Ishikawa (cell line): ENCODE results near the gene PISD.

Source experiments
- CEBPB ChIP-seq: IDR thresholded peaks from 2 replicates; pipeline ENCODE4 v1.6.1; 2012
- CREB1 ChIP-seq: IDR thresholded peaks from 2 replicates; pipeline ENCODE4 v1.6.1; 2012; ENCODE audit warnings: low read depth
- EGR1 ChIP-seq: IDR thresholded peaks from 2 replicates; pipeline ENCODE4 v1.6.1; 2012
- EP300 ChIP-seq: IDR thresholded peaks from 2 replicates; pipeline ENCODE4 v1.6.1; 2012; ENCODE audit warnings: borderline replicate concordance
- FOXM1 ChIP-seq: IDR thresholded peaks from 2 replicates; pipeline ENCODE4 v1.6.1; 2012; ENCODE audit warnings: low read depth, borderline replicate concordance
- NFIC ChIP-seq: IDR thresholded peaks from 2 replicates; pipeline ENCODE4 v1.6.1; 2012
- RAD21 ChIP-seq: IDR thresholded peaks from 2 replicates; pipeline ENCODE4 v1.6.1; 2012; ENCODE audit warnings: low read depth
- TAF1 ChIP-seq: IDR thresholded peaks from 2 replicates; pipeline ENCODE4 v1.6.1; 2012; ENCODE audit warnings: low read depth, mild to moderate bottlenecking
- TCF12 ChIP-seq: IDR thresholded peaks from 2 replicates; pipeline ENCODE4 v1.6.1; 2012; ENCODE audit warnings: low read depth
- TEAD4 ChIP-seq: IDR thresholded peaks from 2 replicates; pipeline ENCODE4 v1.6.1; 2012
- YY1 ChIP-seq: IDR thresholded peaks from 2 replicates; pipeline ENCODE4 v1.6.1; 2012; ENCODE audit warnings: low read depth
- ZBTB7A ChIP-seq: IDR thresholded peaks from 2 replicates; pipeline ENCODE4 v1.6.1; 2012; ENCODE audit warnings: low read depth
- TF ChIP-seq, protein P1 (sequence below): IDR thresholded peaks from 2 replicates; pipeline ENCODE4 v1.6.1; 2012
- TF ChIP-seq, protein P2 (sequence below): IDR thresholded peaks from 2 replicates; pipeline ENCODE4 v1.6.1; 2012; ENCODE audit warnings: low read depth, mild to moderate bottlenecking
- TF ChIP-seq, protein P3 (sequence below): IDR thresholded peaks from 2 replicates; pipeline ENCODE4 v1.6.1; 2012

Gene PISD

DNA sequence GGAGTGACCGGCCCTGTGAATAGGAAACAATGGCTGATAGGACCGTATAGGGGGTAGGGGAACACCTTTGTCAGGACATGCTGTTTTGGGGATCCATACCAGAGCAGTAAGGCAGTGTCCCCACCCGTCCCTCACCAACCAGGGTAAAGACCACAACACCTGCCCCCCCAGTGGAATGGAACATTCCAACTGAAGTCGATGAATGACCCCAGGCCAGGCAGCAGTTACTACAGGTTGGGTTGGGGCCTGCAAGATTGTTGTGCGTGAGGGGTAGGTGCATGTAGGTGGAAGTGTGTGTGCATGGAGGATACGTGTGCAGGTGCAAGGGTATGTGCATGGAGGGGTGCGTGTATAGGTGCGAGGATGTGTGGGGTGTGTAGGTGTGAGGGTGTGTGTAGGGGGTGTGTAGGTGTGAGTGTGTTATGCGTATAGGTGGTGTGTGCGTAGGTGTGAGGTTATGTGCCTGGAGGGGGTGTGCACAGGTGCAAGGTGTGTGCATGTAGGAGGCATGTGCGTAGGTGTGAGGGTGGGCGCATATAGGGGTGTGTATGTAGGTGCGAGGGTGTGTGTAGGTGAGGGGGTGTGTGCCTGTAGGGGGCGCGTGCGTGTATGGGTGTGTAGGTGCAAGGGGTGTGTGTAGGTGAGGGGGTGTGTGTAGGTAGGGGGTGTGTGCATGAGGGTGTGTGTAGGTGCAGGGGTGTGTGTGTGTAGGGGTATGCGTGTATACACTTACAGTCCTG is 32.9 kb downstream of the PISD start:
- no peak for TF ChIP-seq TCF12
- TF ChIP-seq FOXM1, result no peak
- TF ChIP-seq YY1, result no peak
- TF ChIP-seq, protein P1, sequence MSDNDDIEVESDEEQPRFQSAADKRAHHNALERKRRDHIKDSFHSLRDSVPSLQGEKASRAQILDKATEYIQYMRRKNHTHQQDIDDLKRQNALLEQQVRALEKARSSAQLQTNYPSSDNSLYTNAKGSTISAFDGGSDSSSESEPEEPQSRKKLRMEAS, result no peak
- no peak for TF ChIP-seq TEAD4

DNA sequence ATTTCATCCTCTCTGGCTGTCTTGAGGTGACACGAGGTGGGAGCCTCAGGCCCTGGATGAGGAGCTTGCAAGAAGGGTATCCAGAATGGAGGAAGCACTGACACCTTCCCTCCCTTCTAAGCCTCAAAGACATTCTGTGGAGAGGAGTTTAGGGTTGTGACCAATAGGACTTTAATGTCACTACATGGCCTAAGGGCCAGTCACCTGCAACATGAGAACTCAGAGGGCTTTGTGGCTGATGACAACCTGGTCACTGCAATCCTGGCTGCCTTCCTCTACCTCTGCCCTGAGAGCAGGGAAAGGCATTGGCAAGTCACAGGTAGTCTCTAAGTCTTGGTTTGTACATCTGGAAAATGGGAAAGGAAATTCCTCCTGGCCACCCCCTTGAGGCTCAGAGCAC is 33.7 kb downstream of the PISD start:
- TF ChIP-seq TAF1, result no peak
- TF ChIP-seq, protein P1, result no peak
- no peak for TF ChIP-seq CEBPB
- TF ChIP-seq FOXM1, result no peak
- TF ChIP-seq EP300, result no peak
- TF ChIP-seq YY1, result no peak
- TF ChIP-seq TEAD4, result no peak
- no peak for TF ChIP-seq NFIC
- TF ChIP-seq TCF12, result no peak
- TF ChIP-seq EGR1, result no peak
- TF ChIP-seq CREB1, result no peak
- TF ChIP-seq, protein P2, sequence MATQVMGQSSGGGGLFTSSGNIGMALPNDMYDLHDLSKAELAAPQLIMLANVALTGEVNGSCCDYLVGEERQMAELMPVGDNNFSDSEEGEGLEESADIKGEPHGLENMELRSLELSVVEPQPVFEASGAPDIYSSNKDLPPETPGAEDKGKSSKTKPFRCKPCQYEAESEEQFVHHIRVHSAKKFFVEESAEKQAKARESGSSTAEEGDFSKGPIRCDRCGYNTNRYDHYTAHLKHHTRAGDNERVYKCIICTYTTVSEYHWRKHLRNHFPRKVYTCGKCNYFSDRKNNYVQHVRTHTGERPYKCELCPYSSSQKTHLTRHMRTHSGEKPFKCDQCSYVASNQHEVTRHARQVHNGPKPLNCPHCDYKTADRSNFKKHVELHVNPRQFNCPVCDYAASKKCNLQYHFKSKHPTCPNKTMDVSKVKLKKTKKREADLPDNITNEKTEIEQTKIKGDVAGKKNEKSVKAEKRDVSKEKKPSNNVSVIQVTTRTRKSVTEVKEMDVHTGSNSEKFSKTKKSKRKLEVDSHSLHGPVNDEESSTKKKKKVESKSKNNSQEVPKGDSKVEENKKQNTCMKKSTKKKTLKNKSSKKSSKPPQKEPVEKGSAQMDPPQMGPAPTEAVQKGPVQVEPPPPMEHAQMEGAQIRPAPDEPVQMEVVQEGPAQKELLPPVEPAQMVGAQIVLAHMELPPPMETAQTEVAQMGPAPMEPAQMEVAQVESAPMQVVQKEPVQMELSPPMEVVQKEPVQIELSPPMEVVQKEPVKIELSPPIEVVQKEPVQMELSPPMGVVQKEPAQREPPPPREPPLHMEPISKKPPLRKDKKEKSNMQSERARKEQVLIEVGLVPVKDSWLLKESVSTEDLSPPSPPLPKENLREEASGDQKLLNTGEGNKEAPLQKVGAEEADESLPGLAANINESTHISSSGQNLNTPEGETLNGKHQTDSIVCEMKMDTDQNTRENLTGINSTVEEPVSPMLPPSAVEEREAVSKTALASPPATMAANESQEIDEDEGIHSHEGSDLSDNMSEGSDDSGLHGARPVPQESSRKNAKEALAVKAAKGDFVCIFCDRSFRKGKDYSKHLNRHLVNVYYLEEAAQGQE, result no peak
- TF ChIP-seq ZBTB7A, result no peak
- no peak for TF ChIP-seq RAD21
- TF ChIP-seq, protein P3, sequence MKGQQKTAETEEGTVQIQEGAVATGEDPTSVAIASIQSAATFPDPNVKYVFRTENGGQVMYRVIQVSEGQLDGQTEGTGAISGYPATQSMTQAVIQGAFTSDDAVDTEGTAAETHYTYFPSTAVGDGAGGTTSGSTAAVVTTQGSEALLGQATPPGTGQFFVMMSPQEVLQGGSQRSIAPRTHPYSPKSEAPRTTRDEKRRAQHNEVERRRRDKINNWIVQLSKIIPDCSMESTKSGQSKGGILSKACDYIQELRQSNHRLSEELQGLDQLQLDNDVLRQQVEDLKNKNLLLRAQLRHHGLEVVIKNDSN, result no peak

DNA sequence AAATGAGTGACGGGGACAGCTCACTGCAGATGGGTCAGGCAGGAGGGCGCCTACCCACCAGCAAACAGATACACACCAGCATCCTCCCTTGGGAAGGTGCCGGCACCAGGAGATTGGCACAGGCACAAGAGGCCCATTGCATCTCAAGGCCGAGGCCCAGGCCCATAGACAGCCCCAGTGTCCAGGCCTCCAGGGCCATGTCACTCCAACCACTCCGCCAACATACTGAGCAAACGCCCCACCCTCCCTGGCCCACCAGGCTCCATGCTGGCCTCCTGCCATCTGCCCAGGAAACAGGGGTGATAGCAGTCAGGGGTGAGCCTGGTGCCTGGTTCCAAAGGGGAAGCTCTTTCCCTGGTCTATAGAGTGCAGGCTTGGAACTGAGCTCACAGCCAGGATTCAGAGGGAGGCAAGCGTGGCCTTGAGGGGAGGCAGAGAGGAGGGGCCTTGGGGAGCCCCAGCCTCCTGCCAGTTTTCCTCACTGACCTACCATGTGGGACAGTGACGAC is 34.7 kb downstream of the PISD start:
- TF ChIP-seq YY1 (no peak), CREB1 (no peak), TAF1 (no peak), TEAD4 (no peak), EP300 (no peak), NFIC (no peak), EGR1 (no peak), FOXM1 (no peak)
- TF ChIP-seq, protein P1, result no peak
- TF ChIP-seq, protein P2, result no peak
- TF ChIP-seq, protein P3, result no peak

DNA sequence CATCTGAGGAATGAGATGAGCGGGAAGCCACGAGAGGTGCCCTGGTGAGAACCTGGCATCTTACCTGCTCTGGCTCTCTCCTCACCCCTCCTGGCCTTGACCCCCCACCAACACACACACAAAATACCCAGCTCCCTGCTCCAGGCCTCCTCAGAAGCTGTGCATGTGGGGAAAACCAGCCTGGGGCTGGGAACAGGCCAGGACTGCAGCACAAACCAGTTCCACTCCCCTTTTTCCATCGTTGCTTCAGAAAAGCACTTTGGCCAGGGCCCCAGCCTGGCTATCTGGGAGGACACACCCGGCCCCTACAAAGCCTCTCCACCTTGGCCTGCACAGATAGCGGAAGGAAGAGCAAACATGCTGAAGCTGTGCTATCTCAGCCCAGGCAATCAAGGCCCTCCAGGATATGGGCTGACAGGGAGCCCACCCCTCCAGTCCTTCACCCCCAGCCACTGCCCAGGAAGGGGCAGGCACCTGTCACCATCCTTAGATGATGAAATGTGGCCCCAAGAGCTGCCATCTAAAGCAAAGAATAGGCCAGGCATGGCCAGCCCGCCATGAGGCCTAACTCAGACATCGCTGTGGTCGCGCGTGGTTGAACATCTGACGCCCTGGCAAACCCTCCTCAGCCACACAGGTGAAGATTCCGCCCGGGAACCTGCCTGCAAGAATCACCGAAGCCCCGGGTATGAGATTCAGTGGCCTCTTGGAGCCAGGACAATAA is 35.4 kb downstream of the PISD start:
- TF ChIP-seq FOXM1 (no peak), TEAD4 (no peak), EGR1 (no peak), CEBPB (no peak), TCF12 (no peak), CREB1 (no peak), YY1 (no peak), TAF1 (no peak)
- TF ChIP-seq, protein P1, result no peak
